Suppressor macrophage treated with lipopolysaccharide for 4 hours (primary cell): ENCODE data around the gene STXBP6.
"Not testable (repeated sequence)": the region's sequence is repeated elsewhere in the genome, so short reads cannot be mapped to it uniquely, and the experiment has no call there.

ENCODE experiments used
- DNase-seq: peaks from one replicate; pipeline ENCODE4 v3.0.0-alpha.2; 2020

STXBP6 gene

GRCh38 chr14:24952851-24953666 lies 96.9 kb downstream of the STXBP6 start:
- no peak for DNase-seq

GRCh38 chr14:24948261-24948847 lies 101.6 kb downstream of the STXBP6 start:
- no peak for DNase-seq

GRCh38 chr14:24947131-24947530 lies 102.8 kb downstream of the STXBP6 start:
- DNase-seq, result no peak

GRCh38 chr14:24944800-24945199 lies 105.1 kb downstream of the STXBP6 start:
- no peak for DNase-seq

GRCh38 chr14:24943024-24943423 lies 106.9 kb downstream of the STXBP6 start:
- no peak for DNase-seq

- no peak for DNase-seq
Measured at GRCh38 chr14:24941719-24942118, 108.2 kb downstream of the STXBP6 start.

GRCh38 chr14:24940213-24940783 lies 109.6 kb downstream of the STXBP6 start:
- no peak for DNase-seq

- no peak for DNase-seq
Measured at GRCh38 chr14:24938593-24938992, 111.4 kb downstream of the STXBP6 start.

GRCh38 chr14:24937300-24937699 lies 112.6 kb downstream of the STXBP6 start:
- no peak for DNase-seq

- DNase-seq, result not testable (repeated sequence)
Measured at GRCh38 chr14:24936773-24937172, 113.2 kb downstream of the STXBP6 start.

- DNase-seq, result no peak
Measured at GRCh38 chr14:24935796-24936195, 114.2 kb downstream of the STXBP6 start.

- DNase-seq, result no peak
Measured at GRCh38 chr14:24928386-24928900, 121.5 kb downstream of the STXBP6 start.

GRCh38 chr14:24927809-24928208 lies 122.1 kb downstream of the STXBP6 start:
- DNase-seq, result no peak

GRCh38 chr14:24925771-24926374 lies 124.1 kb downstream of the STXBP6 start:
- DNase-seq, result no peak

- DNase-seq, result no peak
Measured at GRCh38 chr14:24924544-24924943, 125.4 kb downstream of the STXBP6 start.

- DNase-seq, result no peak
Measured at GRCh38 chr14:24921903-24922302, 128.0 kb downstream of the STXBP6 start.

- DNase-seq, result no peak
Measured at GRCh38 chr14:24920265-24921075, 129.5 kb downstream of the STXBP6 start.

GRCh38 chr14:24918822-24919221 lies 131.1 kb downstream of the STXBP6 start:
- DNase-seq, result no peak

GRCh38 chr14:24915958-24916595 lies 133.9 kb downstream of the STXBP6 start:
- no peak for DNase-seq

- DNase-seq, result no peak
Measured at GRCh38 chr14:24915403-24915921, 134.5 kb downstream of the STXBP6 start.

- DNase-seq, result no peak
Measured at GRCh38 chr14:24913746-24914145, 136.2 kb downstream of the STXBP6 start.

- DNase-seq, result no peak
Measured at GRCh38 chr14:24913021-24913420, 136.9 kb downstream of the STXBP6 start.
